Chondrocyte (in vitro differentiated cells): ENCODE measurements around the gene SCN8A. TPM values are rescaled to one million over a fixed set of nuclear protein-coding genes. Genes with fewer than 3 reads are reported as not detected.

ENCODE experiments used
- DNase-seq: peaks from one replicate; pipeline ENCODE4 v3.0.0; 2021; ENCODE audit warnings: mixed read lengths, low spot score
- H3K27ac Mint-ChIP-seq: one replicate; pipeline ENCODE4 v1.8.0; 2021; ENCODE audit warnings: mild to moderate bottlenecking, moderate library complexity, mixed read lengths; ENCODE audit not compliant: unreplicated experiment
- H3K27me3 Mint-ChIP-seq: 2 replicates; pipeline ENCODE4 v1.8.0; 2021; ENCODE audit warnings: low read depth, mixed read lengths
- H3K36me3 Mint-ChIP-seq: 2 replicates; pipeline ENCODE4 v1.8.0; 2021; ENCODE audit warnings: low read depth, mixed read lengths
- H3K4me1 Mint-ChIP-seq: 2 replicates; pipeline ENCODE4 v1.8.0; 2021; ENCODE audit warnings: low read depth, mild to moderate bottlenecking, mixed read lengths
- H3K4me3 Mint-ChIP-seq: one replicate; pipeline ENCODE4 v1.8.0; 2021; ENCODE audit warnings: mild to moderate bottlenecking, moderate library complexity, mixed read lengths; ENCODE audit not compliant: unreplicated experiment
- H3K9me3 Mint-ChIP-seq: 2 replicates; pipeline ENCODE4 v1.8.0; 2021; ENCODE audit warnings: low read depth, mixed read lengths
- total RNA-seq: library from RNA; stranded (reverse); gene quantifications from 3 replicates; pipeline ENCODE4 v1.2.1, GENCODE V29; 2021
- TF ChIP-seq, protein P1 (sequence below): fragments of 200-600 bp; sonication (generic); IDR thresholded peaks from 2 replicates; pipeline ENCODE4 v1.5.0; 2021; ENCODE audit warnings: antibody characterized with exemption, mild to moderate bottlenecking, moderate library complexity

SCN8A gene
- total RNA-seq, 1 donor from 2014 or later: 4.4 TPM

DNA sequence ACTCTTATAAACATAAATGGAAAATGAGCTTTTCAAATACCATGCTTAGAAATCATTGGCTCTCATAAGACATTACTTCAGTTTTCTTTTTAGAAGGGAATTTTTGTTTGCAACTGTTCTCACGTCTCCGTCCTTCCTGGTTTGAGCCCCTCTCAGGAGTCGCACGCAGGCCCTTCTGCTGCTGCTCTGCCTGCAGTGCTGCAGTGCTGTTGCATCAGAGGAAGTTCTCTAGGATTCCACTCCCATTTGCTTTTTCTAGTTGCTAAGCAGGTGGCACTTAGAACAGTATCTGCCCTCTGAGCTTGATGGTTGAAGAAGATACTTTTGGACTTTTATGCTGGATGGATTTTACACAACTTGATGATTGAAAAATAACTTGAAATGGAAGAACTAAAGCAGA, 70.8 kb downstream of the SCN8A start:
- no peaks in the 10 kb centered on the region for H3K27me3 Mint-ChIP-seq
- no peak overlapping the region for H3K27ac Mint-ChIP-seq

DNA sequence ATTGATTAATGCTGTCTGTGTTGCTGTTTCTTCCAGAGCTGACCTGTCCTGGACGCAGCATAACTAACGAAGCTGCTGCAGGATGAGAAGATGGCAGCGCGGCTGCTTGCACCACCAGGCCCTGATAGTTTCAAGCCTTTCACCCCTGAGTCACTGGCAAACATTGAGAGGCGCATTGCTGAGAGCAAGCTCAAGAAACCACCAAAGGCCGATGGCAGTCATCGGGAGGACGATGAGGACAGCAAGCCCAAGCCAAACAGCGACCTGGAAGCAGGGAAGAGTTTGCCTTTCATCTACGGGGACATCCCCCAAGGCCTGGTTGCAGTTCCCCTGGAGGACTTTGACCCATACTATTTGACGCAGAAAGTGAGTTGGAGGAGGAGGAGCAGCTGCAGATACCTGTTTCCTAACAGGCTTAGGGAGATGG, 71.7 kb downstream of the SCN8A start:
- Mint-ChIP-seq H3K4me3 (no peak overlapping the region), H3K27me3 (no peaks in the 10 kb centered on the region), H3K4me1 (peaks cover 4% of the 10 kb centered on the region), H3K9me3 (peaks cover 7% of the 10 kb centered on the region), H3K27ac (no peak overlapping the region), H3K36me3 (no peaks in the 10 kb centered on the region)
- DNase-seq: no peak
- TF ChIP-seq, protein P1, sequence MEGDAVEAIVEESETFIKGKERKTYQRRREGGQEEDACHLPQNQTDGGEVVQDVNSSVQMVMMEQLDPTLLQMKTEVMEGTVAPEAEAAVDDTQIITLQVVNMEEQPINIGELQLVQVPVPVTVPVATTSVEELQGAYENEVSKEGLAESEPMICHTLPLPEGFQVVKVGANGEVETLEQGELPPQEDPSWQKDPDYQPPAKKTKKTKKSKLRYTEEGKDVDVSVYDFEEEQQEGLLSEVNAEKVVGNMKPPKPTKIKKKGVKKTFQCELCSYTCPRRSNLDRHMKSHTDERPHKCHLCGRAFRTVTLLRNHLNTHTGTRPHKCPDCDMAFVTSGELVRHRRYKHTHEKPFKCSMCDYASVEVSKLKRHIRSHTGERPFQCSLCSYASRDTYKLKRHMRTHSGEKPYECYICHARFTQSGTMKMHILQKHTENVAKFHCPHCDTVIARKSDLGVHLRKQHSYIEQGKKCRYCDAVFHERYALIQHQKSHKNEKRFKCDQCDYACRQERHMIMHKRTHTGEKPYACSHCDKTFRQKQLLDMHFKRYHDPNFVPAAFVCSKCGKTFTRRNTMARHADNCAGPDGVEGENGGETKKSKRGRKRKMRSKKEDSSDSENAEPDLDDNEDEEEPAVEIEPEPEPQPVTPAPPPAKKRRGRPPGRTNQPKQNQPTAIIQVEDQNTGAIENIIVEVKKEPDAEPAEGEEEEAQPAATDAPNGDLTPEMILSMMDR: no peak

More for the DNA sequence above, 70.8 kb downstream of the SCN8A start:
- no peaks in the 10 kb centered on the region for H3K36me3 Mint-ChIP-seq
- TF ChIP-seq, protein P1: no peak
- peaks cover 4% of the 10 kb centered on the region for H3K4me1 Mint-ChIP-seq
- peaks cover 11% of the 10 kb centered on the region for H3K9me3 Mint-ChIP-seq
- no peak overlapping the region for H3K4me3 Mint-ChIP-seq
- DNase-seq: no peak

DNA sequence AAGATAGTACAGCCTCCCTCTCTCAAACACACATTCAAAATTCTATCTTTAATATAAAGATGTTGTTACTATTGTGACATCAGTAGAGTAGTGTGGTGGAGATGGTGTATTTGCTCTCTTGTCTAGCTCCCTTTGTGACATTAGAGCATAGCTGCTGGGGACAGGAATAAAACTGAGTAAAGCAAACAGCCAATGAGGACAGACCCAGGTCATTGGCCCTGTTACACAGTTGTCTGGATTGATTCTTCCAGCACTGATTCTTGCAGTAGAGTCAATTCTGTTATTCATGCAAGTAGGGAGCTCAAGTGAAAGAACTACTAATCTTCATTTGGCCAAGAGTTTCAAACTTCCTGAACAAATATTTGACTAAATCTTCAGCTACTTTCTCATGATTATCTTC, 72.4 kb downstream of the SCN8A start:
- no peaks in the 10 kb centered on the region for H3K27me3 Mint-ChIP-seq
- no peak overlapping the region for H3K4me3 Mint-ChIP-seq
- H3K4me1 Mint-ChIP-seq: peaks cover 4% of the 10 kb centered on the region
- no peak overlapping the region for H3K27ac Mint-ChIP-seq
- H3K9me3 Mint-ChIP-seq: peaks cover under 1% of the 10 kb centered on the region
- TF ChIP-seq, protein P1: no peak
- DNase-seq: no peak
- no peaks in the 10 kb centered on the region for H3K36me3 Mint-ChIP-seq

DNA sequence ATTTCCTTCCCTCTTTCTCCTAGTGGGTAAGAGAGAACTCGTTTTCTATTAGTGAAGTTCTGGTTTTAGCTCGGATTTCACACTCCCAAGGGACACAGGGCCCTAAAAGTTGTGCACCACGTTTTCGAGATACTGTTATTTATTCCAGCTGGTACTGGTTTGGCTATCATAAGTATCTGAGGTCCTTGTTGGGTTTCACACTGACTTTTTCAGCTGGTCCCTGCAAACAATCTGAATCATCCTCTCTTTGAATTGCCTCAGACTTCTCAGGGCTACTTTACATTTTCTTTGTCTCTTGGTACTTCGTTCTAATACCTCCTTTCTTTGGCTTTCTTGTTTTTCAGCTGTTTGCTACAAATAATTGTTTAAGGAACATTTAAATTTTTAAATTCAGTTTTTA, 75.7 kb downstream of the SCN8A start:
- no peak for DNase-seq
- TF ChIP-seq, protein P1: no peak
- H3K4me1 Mint-ChIP-seq: peaks cover 7% of the 10 kb centered on the region
- H3K4me3 Mint-ChIP-seq: no peak overlapping the region
- no peak overlapping the region for H3K27ac Mint-ChIP-seq
- no peaks in the 10 kb centered on the region for H3K36me3 Mint-ChIP-seq
- H3K27me3 Mint-ChIP-seq: no peaks in the 10 kb centered on the region
- no peaks in the 10 kb centered on the region for H3K9me3 Mint-ChIP-seq

DNA sequence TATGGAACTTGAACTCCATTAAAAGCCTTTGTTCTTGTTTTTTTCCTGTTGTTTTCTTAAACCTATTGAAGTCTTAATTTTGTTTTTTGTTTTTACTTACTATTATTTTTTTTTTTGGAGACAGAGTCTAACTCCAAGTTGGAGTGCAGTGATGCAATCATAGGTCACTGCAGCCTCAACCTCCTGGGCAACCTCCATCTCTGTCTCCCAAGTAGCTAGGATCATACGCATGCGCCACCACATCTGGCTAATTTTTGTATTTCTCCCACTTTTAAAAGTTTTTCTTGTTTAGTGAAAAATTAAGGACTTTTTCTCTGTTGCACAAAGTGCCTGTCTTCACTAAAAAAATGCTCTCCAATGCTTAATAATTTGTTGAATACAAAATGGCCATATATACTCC, 76.2 kb downstream of the SCN8A start:
- Mint-ChIP-seq H3K9me3 (no peaks in the 10 kb centered on the region), H3K27me3 (no peaks in the 10 kb centered on the region), H3K36me3 (no peaks in the 10 kb centered on the region), H3K27ac (no peak overlapping the region), H3K4me1 (peaks cover 5% of the 10 kb centered on the region), H3K4me3 (no peak overlapping the region)
- DNase-seq: no peak
- TF ChIP-seq, protein P1: no peak
